Liver (tissue), 9 donors: ENCODE data around the gene PLXNA2. TPM values are rescaled to one million over a fixed set of nuclear protein-coding genes. Genes with fewer than 3 reads are reported as not detected.

Experiments
- DNase-seq: peaks from one replicate; pipeline ENCODE4 v3.0.0-alpha.2; 2017; ENCODE audit warnings: low spot score
- H3K27ac ChIP-seq, 2 donors: one replicate each; pipeline ENCODE4 v1.7.0; 2013; ENCODE audit warnings: inconsistent platforms in 2 of 2, low read length in 2 of 2, control low read depth in 1 of 2, low read depth in 1 of 2, mild to moderate bottlenecking in 1 of 2
- H3K27me3 ChIP-seq, 4 donors: one replicate each; pipeline versions ENCODE4 v1.6.1 to v1.7.0; 2013; ENCODE audit warnings: low read length in 3 of 4, inconsistent platforms in 1 of 4, mild to moderate bottlenecking in 1 of 4, moderate library complexity in 1 of 4; ENCODE audit not compliant: control insufficient read depth in 4 of 4, insufficient read depth in 4 of 4
- H3K36me3 ChIP-seq, 4 donors: one replicate each; pipeline versions ENCODE4 v1.6.1 to v1.7.0; 2013; ENCODE audit warnings: low read length in 3 of 4, mild to moderate bottlenecking in 3 of 4, low read depth in 1 of 4, moderate library complexity in 1 of 4; ENCODE audit not compliant: control insufficient read depth in 4 of 4, insufficient read depth in 3 of 4
- H3K4me1 ChIP-seq, 4 donors: one replicate each; pipeline versions ENCODE4 v1.6.1 to v1.7.0; 2013; ENCODE audit warnings: low read length in 3 of 4, mild to moderate bottlenecking in 3 of 4, moderate library complexity in 1 of 4; ENCODE audit not compliant: control insufficient read depth in 4 of 4, insufficient read depth in 4 of 4
- H3K4me3 ChIP-seq, 3 donors: one replicate each; pipeline versions ENCODE4 v1.6.1 to v1.7.0; 2013; ENCODE audit warnings: low read length in 3 of 3, control low read depth in 1 of 3, low read depth in 1 of 3, mild to moderate bottlenecking in 1 of 3
- H3K9ac ChIP-seq, 2 donors: one replicate each; pipeline ENCODE4 v1.7.0; 2013; ENCODE audit warnings: low read length in 2 of 2, mild to moderate bottlenecking in 2 of 2, moderate library complexity in 2 of 2, control low read depth in 1 of 2, low read depth in 1 of 2
- H3K9me3 ChIP-seq, 4 donors: one replicate each; pipeline versions ENCODE4 v1.6.1 to v1.7.0; 2013; ENCODE audit warnings: low read length in 3 of 4; ENCODE audit not compliant: control insufficient read depth in 4 of 4
- CTCF ChIP-seq: fragments of 150-350 bp; IDR thresholded peaks from 2 replicates; pipeline ENCODE4 v1.5.1; 2017; ENCODE audit warnings: improper control_type of control experiment, low read depth, low read length; ENCODE audit not compliant: missing input control
- EGR1 ChIP-seq, 2 donors: IDR thresholded peaks; 2 replicates each; pipeline ENCODE4 v1.6.1; 2016 to 2018; ENCODE audit warnings: antibody characterized with exemption in 2 of 2, low read depth in 2 of 2
- FOXA1 ChIP-seq: IDR thresholded peaks from 2 replicates; pipeline ENCODE4 v1.6.1; 2016; ENCODE audit warnings: antibody characterized with exemption
- FOXA2 ChIP-seq: IDR thresholded peaks from 2 replicates; pipeline ENCODE4 v1.6.1; 2016; ENCODE audit warnings: antibody characterized with exemption
- GABPA ChIP-seq, 2 donors: IDR thresholded peaks in 1 of 2; conservative IDR thresholded peaks in 1 of 2; 2 replicates each; pipeline ENCODE4 v1.6.1; 2016; ENCODE audit warnings: antibody characterized with exemption in 2 of 2, mild to moderate bottlenecking in 1 of 2, moderate library complexity in 1 of 2
- HNF4A ChIP-seq, 2 donors: conservative IDR thresholded peaks; 2 replicates each; pipeline ENCODE4 v1.6.1; 2016; ENCODE audit warnings: antibody characterized with exemption in 2 of 2, mild to moderate bottlenecking in 2 of 2
- HNF4G ChIP-seq: IDR thresholded peaks from 2 replicates; pipeline ENCODE4 v1.6.1; 2016; ENCODE audit warnings: antibody characterized with exemption
- JUND ChIP-seq, 2 donors: IDR thresholded peaks; 2 replicates each; pipeline ENCODE4 v1.6.1; 2016; ENCODE audit warnings: antibody characterized with exemption in 2 of 2
- NR2F2 ChIP-seq: IDR thresholded peaks from 2 replicates; pipeline ENCODE4 v1.6.1; 2016; ENCODE audit warnings: antibody characterized with exemption
- RAD21 ChIP-seq, 2 donors: IDR thresholded peaks; 2 replicates each; pipeline ENCODE4 v1.6.1; 2016; ENCODE audit warnings: antibody characterized with exemption in 2 of 2, mild to moderate bottlenecking in 2 of 2
- REST ChIP-seq: IDR thresholded peaks from 2 replicates; pipeline ENCODE4 v1.6.1; 2016; ENCODE audit warnings: antibody characterized with exemption, mild to moderate bottlenecking
- RXRA ChIP-seq, 2 donors: IDR thresholded peaks; 2 replicates each; pipeline ENCODE4 v1.6.1; 2017 to 2018; ENCODE audit warnings: antibody characterized with exemption in 2 of 2, mild to moderate bottlenecking in 1 of 2
- SP1 ChIP-seq: IDR thresholded peaks from 2 replicates; pipeline ENCODE4 v1.6.1; 2018; ENCODE audit warnings: antibody characterized with exemption, mild to moderate bottlenecking
- TAF1 ChIP-seq: conservative IDR thresholded peaks from 2 replicates; pipeline ENCODE4 v1.6.1; 2016; ENCODE audit warnings: antibody characterized with exemption, mild to moderate bottlenecking
- YY1 ChIP-seq: IDR thresholded peaks from 2 replicates; pipeline ENCODE4 v1.6.1; 2016; ENCODE audit warnings: antibody characterized with exemption, mild to moderate bottlenecking
- WGBS: extraction: QIAGEN DNeasy Blood & Tissue Kit; methylation state at CpG from one replicate; pipeline ENCODE4 v1.1.7; 2013; 5-methylcytosine and 5-hydroxymethylcytosine counted together
- polyA plus RNA-seq, 2 donors: library from polyadenylated mRNA; stranded (reverse) in 1 of 2; unstranded in 1 of 2; fragments of 200-250 nt in 1 of 2; fragments of >200 nt in 1 of 2; fragmentation: Nextera tagmentation in 1 of 2; extraction: Ambion mirVana in 1 of 2; gene quantifications; one replicate each; pipeline versions ENCODE4 v1.2.1 to v1.2.3, GENCODE V29; 2013 to 2015
- total RNA-seq, 2 donors: library from RNA; depleted of rRNA; stranded (reverse); fragments of >200 nt; gene quantifications; one replicate each; pipeline ENCODE4 v1.2.3, GENCODE V29; 2014
- TF ChIP-seq, protein P1 (sequence below): IDR thresholded peaks from 2 replicates; pipeline ENCODE4 v1.6.1; 2016; ENCODE audit warnings: antibody characterized with exemption
- TF ChIP-seq, protein P2 (sequence below): IDR thresholded peaks from 2 replicates; pipeline ENCODE4 v1.6.1; 2016; ENCODE audit warnings: antibody characterized with exemption
- TF ChIP-seq, protein P3 (sequence below): IDR thresholded peaks from 2 replicates; pipeline ENCODE4 v1.6.1; 2016; ENCODE audit warnings: antibody characterized with exemption
- donor health status: healthy.
- donor health status: healthy.
- donor health status: healthy.
- donor health status: healthy.
- donor health status: healthy.

Gene PLXNA2
- total and polyA plus RNA-seq, 4 donors, result 1.8 to 9.2 (median 2.8) TPM

DNA sequence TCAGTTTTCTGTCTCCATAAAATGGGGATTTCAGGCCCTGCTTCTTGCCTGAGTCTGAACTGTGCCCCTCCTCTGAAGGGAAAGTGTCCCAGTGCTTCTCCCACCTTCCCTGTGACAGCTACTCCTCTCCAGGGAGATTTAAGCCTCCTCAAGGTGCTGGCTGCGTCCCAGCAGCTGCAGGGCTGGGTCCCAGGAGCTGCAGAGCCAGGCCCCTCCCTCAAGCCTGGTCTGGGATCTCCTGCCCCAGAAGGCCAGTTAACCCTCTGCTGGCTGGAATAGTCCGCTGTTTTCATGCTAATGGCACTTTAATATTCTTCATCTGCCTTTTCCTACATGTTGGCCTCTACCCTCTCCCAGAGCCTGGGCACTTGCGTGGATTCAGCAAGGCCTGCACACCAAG, 99.0 kb downstream of the PLXNA2 start:
- Histone ChIP-seq H3K9me3 (no peaks in the 10 kb centered on the region), H3K27me3 (no peaks in the 10 kb centered on the region), H3K36me3 (peaks cover 0 to 8% (median 0%) of the 10 kb centered on the region in 4 donors), H3K4me3 (no peak overlapping the region), H3K9ac (no peak overlapping the region), H3K27ac (no peak overlapping the region), H3K4me1 (peaks cover 0 to 11% (median 4%) of the 10 kb centered on the region in 4 donors)
- WGBS, result 85% methylated on average over 3 of the region's 3 CpGs
- DNase-seq, result no peak
- TF ChIP-seq TAF1 (no peak), RXRA (IDR thresholded peaks at IDR 0.05) (no peak), FOXA2 (no peak), CTCF (no peak), FOXA1 (no peak), SP1 (no peak), EGR1 (IDR thresholded peaks at IDR 0.05; ENCODE audit: low read depth in 2 of 2) (no peak), HNF4G (no peak)
- TF ChIP-seq, protein P1, sequence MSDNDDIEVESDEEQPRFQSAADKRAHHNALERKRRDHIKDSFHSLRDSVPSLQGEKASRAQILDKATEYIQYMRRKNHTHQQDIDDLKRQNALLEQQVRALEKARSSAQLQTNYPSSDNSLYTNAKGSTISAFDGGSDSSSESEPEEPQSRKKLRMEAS, result no peak

DNA sequence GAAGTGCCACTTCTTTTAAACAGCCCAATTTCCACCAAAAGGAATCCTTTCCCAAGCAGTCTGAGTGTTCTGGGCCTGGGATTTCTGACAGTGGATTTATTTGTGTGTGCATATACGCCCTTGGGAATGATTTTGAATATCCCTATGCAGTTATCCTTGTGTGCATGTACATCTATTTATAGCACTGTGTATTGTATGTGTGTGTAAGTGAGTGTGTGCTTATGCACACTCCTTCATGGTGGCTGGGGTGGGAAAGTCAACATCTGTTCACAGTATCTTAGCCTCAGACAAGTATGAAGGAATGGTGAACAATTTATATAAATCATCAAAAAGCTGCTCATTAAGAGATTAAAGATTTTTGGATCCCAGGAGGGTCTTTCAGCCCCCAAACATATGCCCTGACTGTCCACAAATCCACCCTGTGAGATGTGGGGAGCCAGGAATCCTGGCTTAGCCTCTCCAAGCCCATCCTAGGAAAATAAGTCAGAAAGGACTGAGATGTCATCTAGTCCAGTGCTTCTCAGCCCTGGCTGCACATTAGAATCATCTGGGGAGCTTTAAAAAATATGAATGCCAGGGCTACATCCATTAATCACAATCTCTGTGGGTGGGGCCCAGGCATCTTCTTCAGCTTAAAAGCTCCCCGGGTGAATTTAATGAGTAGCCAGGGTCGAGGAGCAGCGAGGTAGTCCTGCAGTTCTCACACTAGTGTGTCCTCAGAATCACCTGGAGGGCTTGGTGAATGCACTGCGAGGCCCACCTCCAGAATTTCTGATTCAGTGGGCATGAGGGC, 101.4 kb downstream of the PLXNA2 start:
- Histone ChIP-seq H3K27me3 (no peaks in the 10 kb centered on the region), H3K9ac (no peak overlapping the region), H3K9me3 (no peaks in the 10 kb centered on the region), H3K4me3 (no peak overlapping the region), H3K36me3 (peaks cover 0 to 8% (median 0%) of the 10 kb centered on the region in 4 donors), H3K4me1 (no peaks in the 10 kb centered on the region), H3K27ac (no peak overlapping the region)
- TF ChIP-seq NR2F2, result no peak
- no peak for TF ChIP-seq CTCF
- no peak for TF ChIP-seq JUND (IDR thresholded peaks at IDR 0.05)
- TF ChIP-seq RXRA (IDR thresholded peaks at IDR 0.05), result no peak
- TF ChIP-seq YY1, result no peak
- no peak for TF ChIP-seq GABPA (IDR thresholded peaks at IDR 0.05 in 1 of 2, conservative IDR thresholded peaks at IDR 0.05 in 1 of 2)
- no peak for TF ChIP-seq SP1
- TF ChIP-seq RAD21 (IDR thresholded peaks at IDR 0.05), result no peak
- TF ChIP-seq, protein P2, sequence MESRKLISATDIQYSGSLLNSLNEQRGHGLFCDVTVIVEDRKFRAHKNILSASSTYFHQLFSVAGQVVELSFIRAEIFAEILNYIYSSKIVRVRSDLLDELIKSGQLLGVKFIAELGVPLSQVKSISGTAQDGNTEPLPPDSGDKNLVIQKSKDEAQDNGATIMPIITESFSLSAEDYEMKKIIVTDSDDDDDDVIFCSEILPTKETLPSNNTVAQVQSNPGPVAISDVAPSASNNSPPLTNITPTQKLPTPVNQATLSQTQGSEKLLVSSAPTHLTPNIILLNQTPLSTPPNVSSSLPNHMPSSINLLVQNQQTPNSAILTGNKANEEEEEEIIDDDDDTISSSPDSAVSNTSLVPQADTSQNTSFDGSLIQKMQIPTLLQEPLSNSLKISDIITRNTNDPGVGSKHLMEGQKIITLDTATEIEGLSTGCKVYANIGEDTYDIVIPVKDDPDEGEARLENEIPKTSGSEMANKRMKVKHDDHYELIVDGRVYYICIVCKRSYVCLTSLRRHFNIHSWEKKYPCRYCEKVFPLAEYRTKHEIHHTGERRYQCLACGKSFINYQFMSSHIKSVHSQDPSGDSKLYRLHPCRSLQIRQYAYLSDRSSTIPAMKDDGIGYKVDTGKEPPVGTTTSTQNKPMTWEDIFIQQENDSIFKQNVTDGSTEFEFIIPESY, result no peak
- TF ChIP-seq HNF4G, result no peak
- TF ChIP-seq EGR1 (IDR thresholded peaks at IDR 0.05; ENCODE audit: low read depth in 2 of 2), result no peak
- no peak for TF ChIP-seq TAF1
- TF ChIP-seq HNF4A (conservative IDR thresholded peaks at IDR 0.05), result no peak
- no peak for TF ChIP-seq FOXA2
- TF ChIP-seq FOXA1, result no peak
- TF ChIP-seq, protein P1, result no peak
- TF ChIP-seq, protein P3, sequence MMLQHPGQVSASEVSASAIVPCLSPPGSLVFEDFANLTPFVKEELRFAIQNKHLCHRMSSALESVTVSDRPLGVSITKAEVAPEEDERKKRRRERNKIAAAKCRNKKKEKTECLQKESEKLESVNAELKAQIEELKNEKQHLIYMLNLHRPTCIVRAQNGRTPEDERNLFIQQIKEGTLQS, result no peak
- no peak for TF ChIP-seq REST
- 86% methylated on average over 5 of the region's 5 CpGs for WGBS
- DNase-seq, result no peak
